GM12865 (cell line): ENCODE results near the gene PRRC2B.

ENCODE experiments used
- DNase-seq: peaks from one replicate; pipeline ENCODE4 v3.0.0; 2010; ENCODE audit warnings: low read depth
- H3K4me3 ChIP-seq: 2 replicates; pipeline ENCODE4 v1.5.1; 2011; ENCODE audit warnings: mild to moderate bottlenecking, low read depth, low read length, control low read depth
- CTCF ChIP-seq: IDR thresholded peaks from 2 replicates; pipeline ENCODE4 v1.5.1; 2011; ENCODE audit warnings: low read length, control low read depth, low read depth, inconsistent platforms; ENCODE audit not compliant: insufficient read depth; ENCODE audit errors: missing control alignments

Gene PRRC2B

GRCh38 chr9:131491001-131491710, 97.3 kb downstream of the PRRC2B start:
- DNase-seq, result no peak
- no peak for TF ChIP-seq CTCF
- no peak overlapping the region for H3K4me3 ChIP-seq

- TF ChIP-seq CTCF, result no peak
- no peak overlapping the region for H3K4me3 ChIP-seq
- no peak for DNase-seq
Measured at GRCh38 chr9:131492070-131492469, 98.2 kb downstream of the PRRC2B start.

- TF ChIP-seq CTCF, result no peak
- DNase-seq, result no peak
- H3K4me3 ChIP-seq, result no peak overlapping the region
Measured at GRCh38 chr9:131494296-131494870, 100.5 kb downstream of the PRRC2B start.

- no peak for DNase-seq
- no peak for TF ChIP-seq CTCF
- no peak overlapping the region for H3K4me3 ChIP-seq
Measured at GRCh38 chr9:131495785-131496184, 101.9 kb downstream of the PRRC2B start.

- TF ChIP-seq CTCF, result no peak
- H3K4me3 ChIP-seq, result no peak overlapping the region
- DNase-seq, result no peak
Measured at GRCh38 chr9:131496844-131497405, 103.0 kb downstream of the PRRC2B start.

GRCh38 chr9:131499254-131499767, 105.4 kb downstream of the PRRC2B start:
- no peak for TF ChIP-seq CTCF
- no peak overlapping the region for H3K4me3 ChIP-seq
- no peak for DNase-seq
